WTC11 (cell line): ENCODE measurements around the gene TTC8. TPM values are rescaled to one million over a fixed set of nuclear protein-coding genes. Genes with fewer than 3 reads are reported as not detected.

Experiments
- ATAC-seq: fragments of 200-7000 bp; cut with Tn5 transposase; 2 replicates; pipeline ENCODE4 v1.10.0; 2021; ENCODE audit warnings: mild to moderate bottlenecking, moderate library complexity
- CTCF ChIA-PET: fragments of 300-600 bp; sonication (Branson Sonifier 250); formaldehyde crosslinking; loops from one replicate; lab custom pipeline; 2021; ENCODE audit warnings: antibody characterized with exemption; lab: Charles Lee
- POLR2A ChIA-PET: fragments of 350-600 bp; sonication (Branson Sonifier 250); formaldehyde crosslinking; loops from one replicate; lab custom pipeline; 2021; ENCODE audit warnings: antibody characterized with exemption; lab: Charles Lee
- DNase-seq: peaks from one replicate; pipeline ENCODE4 v3.0.0; 2021; ENCODE audit warnings: low spot score
- H3K27ac Mint-ChIP-seq: 2 replicates; pipeline ENCODE4 v1.8.0; 2021; ENCODE audit warnings: mixed read lengths
- H3K27me3 Mint-ChIP-seq: 2 replicates; pipeline ENCODE4 v1.8.0; 2021; ENCODE audit warnings: low read depth, mild to moderate bottlenecking, moderate library complexity, mixed read lengths
- H3K36me3 Mint-ChIP-seq: 2 replicates; pipeline ENCODE4 v1.8.0; 2021; ENCODE audit warnings: mixed read lengths
- H3K4me1 Mint-ChIP-seq: 2 replicates; pipeline ENCODE4 v1.8.0; 2022; ENCODE audit warnings: mixed read lengths
- H3K4me3 Mint-ChIP-seq: 2 replicates; pipeline ENCODE4 v1.8.0; 2021; ENCODE audit warnings: mild to moderate bottlenecking, moderate library complexity, mixed read lengths
- H3K9me3 Mint-ChIP-seq: 2 replicates; pipeline ENCODE4 v1.8.0; 2021; ENCODE audit warnings: mixed read lengths
- ATF1 ChIP-seq: sonication (generic); formaldehyde crosslinking; IDR thresholded peaks from 2 replicates; pipeline ENCODE4 v1.8.1; 2023; ENCODE audit warnings: mild to moderate bottlenecking, moderate library complexity, missing genetic modification reagents
- ATF2 ChIP-seq: sonication (generic); formaldehyde crosslinking; IDR thresholded peaks from 2 replicates; pipeline ENCODE4 v1.8.1; 2022; ENCODE audit warnings: low read depth, missing genetic modification reagents, borderline replicate concordance
- ATF6 ChIP-seq: sonication (generic); formaldehyde crosslinking; IDR thresholded peaks from 2 replicates; pipeline ENCODE4 v1.8.1; 2023; ENCODE audit warnings: mild to moderate bottlenecking, missing genetic modification reagents
- CDX4 ChIP-seq: fragments of 250-450 bp; sonication (Bioruptor Pico); IDR thresholded peaks from 2 replicates; pipeline ENCODE4 v1.9.0; 2021; ENCODE audit warnings: moderate library complexity, mild to moderate bottlenecking, inconsistent platforms, borderline replicate concordance
- CREB1 ChIP-seq: sonication (generic); formaldehyde crosslinking; IDR thresholded peaks from 2 replicates; pipeline ENCODE4 v1.8.0; 2023; ENCODE audit warnings: mild to moderate bottlenecking, missing genetic modification reagents
- E2F1 ChIP-seq: sonication (generic); formaldehyde crosslinking; IDR thresholded peaks from 2 replicates; pipeline ENCODE4 v1.8.0; 2022; ENCODE audit warnings: mild to moderate bottlenecking, missing genetic modification reagents
- EMX1 ChIP-seq: fragments of 250-450 bp; sonication (Bioruptor Pico); IDR thresholded peaks from 2 replicates; pipeline ENCODE4 v1.8.0; 2021; ENCODE audit warnings: mild to moderate bottlenecking
- ETV6 ChIP-seq: sonication (generic); formaldehyde crosslinking; IDR thresholded peaks from 2 replicates; pipeline ENCODE4 v1.8.1; 2022; ENCODE audit warnings: mild to moderate bottlenecking, missing genetic modification reagents
- HMGXB4 ChIP-seq: sonication (generic); formaldehyde crosslinking; IDR thresholded peaks from 2 replicates; pipeline ENCODE4 v1.8.1; 2023; ENCODE audit warnings: mild to moderate bottlenecking, moderate library complexity, missing genetic modification reagents
- NFE2L1 ChIP-seq: sonication (generic); formaldehyde crosslinking; IDR thresholded peaks from 2 replicates; pipeline ENCODE4 v1.8.1; 2023; ENCODE audit warnings: missing genetic modification reagents
- NR2C2 ChIP-seq: sonication (generic); formaldehyde crosslinking; IDR thresholded peaks from 2 replicates; pipeline ENCODE4 v1.8.0; 2022; ENCODE audit warnings: mild to moderate bottlenecking, missing genetic modification reagents
- OVOL2 ChIP-seq: fragments of 250-450 bp; sonication (Bioruptor Pico); IDR thresholded peaks from 2 replicates; pipeline ENCODE4 v1.9.0; 2021; ENCODE audit warnings: mild to moderate bottlenecking, borderline replicate concordance
- SOX15 ChIP-seq: fragments of 250-450 bp; sonication (Bioruptor Pico); IDR thresholded peaks from 2 replicates; pipeline ENCODE4 v1.9.0; 2021; ENCODE audit warnings: mild to moderate bottlenecking
- ZBTB21 ChIP-seq: sonication (generic); formaldehyde crosslinking; IDR thresholded peaks from 2 replicates; pipeline ENCODE4 v1.8.1; 2023; ENCODE audit warnings: mild to moderate bottlenecking, missing genetic modification reagents, borderline replicate concordance
- ZNF121 ChIP-seq: sonication (generic); formaldehyde crosslinking; IDR thresholded peaks from 2 replicates; pipeline ENCODE4 v1.8.0; 2023; ENCODE audit warnings: missing genetic modification reagents
- ZNF219 ChIP-seq: sonication (generic); formaldehyde crosslinking; IDR thresholded peaks from 2 replicates; pipeline ENCODE4 v1.8.0; 2023; ENCODE audit warnings: missing genetic modification reagents, mild to moderate bottlenecking, borderline replicate concordance
- ZNF232 ChIP-seq: sonication (generic); formaldehyde crosslinking; IDR thresholded peaks from 2 replicates; pipeline ENCODE4 v1.8.0; 2022; ENCODE audit warnings: mild to moderate bottlenecking, missing genetic modification reagents
- ZNF425 ChIP-seq: fragments of 250-450 bp; sonication (Bioruptor Pico); conservative IDR thresholded peaks from 2 replicates; pipeline ENCODE4 v1.9.0; 2021; ENCODE audit warnings: mild to moderate bottlenecking
- total RNA-seq: library from RNA; stranded (reverse); gene quantifications from 3 replicates; pipeline ENCODE4 v1.2.3, GENCODE V29; 2021

Gene TTC8
- total RNA-seq, 1 experiment from 2014 or later = 13.8 TPM

- TF ChIP-seq OVOL2 (no peak), ZNF121 (CRISPR knock-in tag) (no peak), SOX15 (CRISPR knock-in tag) (no peak), ETV6 (CRISPR knock-in tag) (no peak), E2F1 (CRISPR knock-in tag) (no peak), ZNF425 (CRISPR knock-in tag) (no peak), CREB1 (CRISPR knock-in tag) (no peak), ATF2 (no peak), ZNF232 (CRISPR knock-in tag) (no peak), ZNF219 (CRISPR knock-in tag) (no peak), CDX4 (no peak), ZBTB21 (CRISPR knock-in tag) (no peak), EMX1 (no peak)
- peaks cover 11% of the 10 kb centered on the region for H3K36me3 Mint-ChIP-seq
- H3K27ac Mint-ChIP-seq = no peak overlapping the region
- DNase-seq (no peak), ATAC-seq (no peak)
- POLR2A ChIA-PET = no interaction called here
- H3K4me3 Mint-ChIP-seq = no peak overlapping the region
- H3K27me3 Mint-ChIP-seq = no peaks in the 10 kb centered on the region
- peaks cover 26% of the 10 kb centered on the region for H3K9me3 Mint-ChIP-seq
- CTCF ChIA-PET = no interaction called here
- no peaks in the 10 kb centered on the region for H3K4me1 Mint-ChIP-seq
Observed at GRCh38 chr14:88879022-88879421, 54.6 kb downstream of the TTC8 start.

GRCh38 chr14:88882236-88882635 is 57.8 kb downstream of the TTC8 start:
- H3K9me3 Mint-ChIP-seq = peaks cover 35% of the 10 kb centered on the region
- no peaks in the 10 kb centered on the region for H3K27me3 Mint-ChIP-seq

More at GRCh38 chr14:88882236-88882635, 57.8 kb downstream of the TTC8 start:
- ATAC-seq (no peak), DNase-seq (no peak)
- ChIA-PET CTCF (no interaction called here), POLR2A (no interaction called here)
- no peak overlapping the region for H3K4me3 Mint-ChIP-seq
- no peaks in the 10 kb centered on the region for H3K4me1 Mint-ChIP-seq
- no peak for TF ChIP-seq NR2C2 (CRISPR knock-in tag)
- no peak for TF ChIP-seq HMGXB4 (CRISPR knock-in tag)
- no peak for TF ChIP-seq ATF1 (CRISPR knock-in tag)
- no peak for TF ChIP-seq ZNF121 (CRISPR knock-in tag)
- no peak for TF ChIP-seq NFE2L1
- TF ChIP-seq ATF6 = no peak
- H3K27ac Mint-ChIP-seq = no peak overlapping the region
- H3K36me3 Mint-ChIP-seq = peaks cover 16% of the 10 kb centered on the region
